ENCODE data around the gene CNPY3.

Gene CNPY3

DNA sequence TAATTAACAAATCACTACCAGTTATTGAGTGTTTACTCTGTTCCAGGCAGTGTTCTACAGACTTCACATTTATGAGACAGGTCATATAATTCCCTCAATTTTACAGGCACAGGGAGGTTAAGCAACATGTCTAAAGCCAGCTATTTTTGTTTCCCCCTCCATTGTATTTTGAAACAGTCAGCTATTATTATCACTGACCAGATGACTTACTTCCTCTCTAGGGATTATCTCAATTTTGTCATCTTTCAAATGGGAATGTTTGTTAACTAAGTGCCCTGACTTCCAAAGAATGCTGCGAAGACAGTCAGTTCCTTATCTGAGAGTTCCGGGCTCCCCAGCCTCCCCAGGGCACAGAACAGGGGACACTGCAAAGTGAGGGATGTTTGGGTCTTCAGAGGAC, 5.6 kb upstream of the CNPY3 start:
- peaks cover 0 to 15% of the 10 kb centered on the region in 2 donors for H3K27me3 ChIP-seq

DNA sequence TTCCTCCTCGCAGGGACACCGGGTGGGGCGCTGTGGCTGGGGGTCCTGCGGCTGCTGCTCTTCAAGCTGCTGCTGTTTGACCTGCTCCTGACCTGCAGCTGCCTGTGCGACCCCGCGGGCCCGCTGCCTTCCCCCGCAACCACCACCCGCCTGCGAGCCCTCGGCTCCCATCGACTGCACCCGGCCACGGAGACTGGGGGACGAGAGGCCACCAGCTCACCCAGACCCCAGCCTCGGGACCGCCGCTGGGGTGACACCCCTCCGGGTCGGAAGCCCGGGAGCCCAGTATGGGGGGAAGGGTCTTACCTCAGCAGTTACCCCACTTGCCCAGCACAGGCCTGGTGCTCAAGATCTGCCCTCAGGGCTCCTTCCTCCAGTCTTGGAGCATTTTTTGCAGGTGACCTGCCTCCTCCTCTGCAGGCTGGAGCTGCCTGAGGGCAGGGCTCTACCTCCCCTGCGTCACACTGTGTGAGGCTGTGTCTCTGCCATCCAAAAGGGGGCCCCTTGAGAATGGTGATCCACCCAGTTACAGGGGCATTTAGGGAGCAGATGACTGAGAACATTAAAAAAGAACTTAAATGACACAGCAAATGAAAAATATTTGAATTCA, 3.9 kb upstream of the CNPY3 start:
- Histone ChIP-seq H3K27ac (no peak overlapping the region), H3K4me1 (peaks cover 0 to 12% (median 3%) of the 10 kb centered on the region in 4 donors), H3K4me3 (no peak overlapping the region), H3K27me3 (peaks cover 0 to 15% of the 10 kb centered on the region in 2 donors), H3K36me3 (no peaks in the 10 kb centered on the region), H3K9me3 (no peaks in the 10 kb centered on the region)
- TF ChIP-seq, protein P1, sequence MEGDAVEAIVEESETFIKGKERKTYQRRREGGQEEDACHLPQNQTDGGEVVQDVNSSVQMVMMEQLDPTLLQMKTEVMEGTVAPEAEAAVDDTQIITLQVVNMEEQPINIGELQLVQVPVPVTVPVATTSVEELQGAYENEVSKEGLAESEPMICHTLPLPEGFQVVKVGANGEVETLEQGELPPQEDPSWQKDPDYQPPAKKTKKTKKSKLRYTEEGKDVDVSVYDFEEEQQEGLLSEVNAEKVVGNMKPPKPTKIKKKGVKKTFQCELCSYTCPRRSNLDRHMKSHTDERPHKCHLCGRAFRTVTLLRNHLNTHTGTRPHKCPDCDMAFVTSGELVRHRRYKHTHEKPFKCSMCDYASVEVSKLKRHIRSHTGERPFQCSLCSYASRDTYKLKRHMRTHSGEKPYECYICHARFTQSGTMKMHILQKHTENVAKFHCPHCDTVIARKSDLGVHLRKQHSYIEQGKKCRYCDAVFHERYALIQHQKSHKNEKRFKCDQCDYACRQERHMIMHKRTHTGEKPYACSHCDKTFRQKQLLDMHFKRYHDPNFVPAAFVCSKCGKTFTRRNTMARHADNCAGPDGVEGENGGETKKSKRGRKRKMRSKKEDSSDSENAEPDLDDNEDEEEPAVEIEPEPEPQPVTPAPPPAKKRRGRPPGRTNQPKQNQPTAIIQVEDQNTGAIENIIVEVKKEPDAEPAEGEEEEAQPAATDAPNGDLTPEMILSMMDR (IDR thresholded peaks at IDR 0.05), result no peak
- no peak for DNase-seq
- intact Hi-C loops (cut with DNase I; ENCODE audit: low total_unique reads), result loop anchor here (5.0 kb wide), 1 partner anchor 87 kb away; the partner anchor contains the start of genes KLHDC3 and MEA1

More for the DNA sequence above, 5.6 kb upstream of the CNPY3 start:
- DNase-seq, result no peak
- H3K4me1 ChIP-seq, result peaks cover 0 to 8% (median 0%) of the 10 kb centered on the region in 4 donors
- no peak overlapping the region for H3K4me3 ChIP-seq
- intact Hi-C loops (cut with DNase I; ENCODE audit: low total_unique reads), result no loop called here
- no peak overlapping the region for H3K27ac ChIP-seq
- no peaks in the 10 kb centered on the region for H3K9me3 ChIP-seq
- TF ChIP-seq, protein P1 (IDR thresholded peaks at IDR 0.05), result no peak
- no peaks in the 10 kb centered on the region for H3K36me3 ChIP-seq

DNA sequence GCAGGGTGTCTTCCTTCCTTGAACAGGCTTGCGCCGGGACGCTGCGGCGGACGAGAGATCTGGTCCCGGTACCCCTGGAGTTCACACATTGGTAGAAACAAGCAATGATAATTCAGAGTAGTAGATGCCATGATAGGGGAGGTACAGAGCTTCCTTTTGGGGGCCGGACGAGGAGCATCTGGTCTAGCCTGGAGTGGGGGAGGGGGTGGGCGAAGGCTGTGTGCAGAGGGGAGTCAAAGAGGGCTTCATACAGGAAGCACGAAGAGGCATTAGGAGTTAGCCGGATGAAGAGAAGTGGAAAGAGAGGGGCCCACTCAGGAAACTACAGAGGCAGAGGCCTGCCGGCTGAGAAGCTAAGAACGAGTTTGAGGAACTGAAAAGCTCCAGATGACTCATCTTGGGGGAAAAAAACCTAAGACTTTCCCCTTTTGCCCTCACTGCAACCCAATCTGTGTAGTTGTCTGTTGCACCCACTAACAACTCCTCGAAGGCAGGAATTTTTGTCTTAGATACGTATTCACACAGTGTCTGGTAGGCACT, 611 bp downstream of the CNPY3 start:
- peak overlapping the region; percentile 81 to 88 for H3K4me3 ChIP-seq
- H3K9me3 ChIP-seq, result no peaks in the 10 kb centered on the region
- peak; percentile 35 to 68 for DNase-seq
- peaks cover 4 to 11% (median 7%) of the 10 kb centered on the region in 3 donors for H3K36me3 ChIP-seq
- H3K4me1 ChIP-seq, result peaks cover 0 to 36% (median 21%) of the 10 kb centered on the region in 4 donors
- TF ChIP-seq, protein P1 (IDR thresholded peaks at IDR 0.05), result no peak
- peak overlapping the region; percentile 80 to 88 for H3K27ac ChIP-seq
- intact Hi-C loops (cut with DNase I; ENCODE audit: low total_unique reads), result loop anchor here (5.0 kb wide), 1 partner anchor 82 kb away; the partner anchor contains the start of genes KLHDC3 and MEA1
- H3K27me3 ChIP-seq, result peaks cover 0 to 6% of the 10 kb centered on the region in 2 donors

DNA sequence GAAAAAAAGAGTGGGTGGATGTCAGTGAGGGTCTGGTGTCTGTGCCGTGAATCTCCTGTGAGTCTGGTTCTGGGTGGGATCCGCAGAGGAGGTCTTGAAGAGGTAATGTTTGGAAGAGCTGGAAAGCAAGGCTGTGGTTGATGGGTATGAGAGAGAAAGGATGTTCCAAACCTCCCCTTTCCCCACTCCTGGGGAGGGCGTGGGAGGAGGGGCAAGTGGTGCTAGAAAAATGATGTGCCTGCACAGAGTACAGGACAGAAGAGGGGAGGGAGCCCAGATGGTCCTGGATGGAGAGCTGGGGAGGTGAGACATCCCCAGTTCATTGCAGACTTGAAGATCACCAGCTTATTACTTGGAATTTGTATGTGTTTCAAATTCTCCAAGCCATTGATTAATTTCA, 3.1 kb downstream of the CNPY3 start:
- no peak for DNase-seq
- no peaks in the 10 kb centered on the region for H3K9me3 ChIP-seq
- H3K4me3 ChIP-seq, result no peak overlapping the region
- H3K27ac ChIP-seq, result no peak overlapping the region
- intact Hi-C loops (cut with DNase I; ENCODE audit: low total_unique reads), result no loop called here
- H3K4me1 ChIP-seq, result peaks cover 0 to 36% (median 21%) of the 10 kb centered on the region in 4 donors
- TF ChIP-seq, protein P1 (IDR thresholded peaks at IDR 0.05), result no peak
- no peaks in the 10 kb centered on the region for H3K27me3 ChIP-seq
- H3K36me3 ChIP-seq, result peaks cover 17 to 35% (median 31%) of the 10 kb centered on the region in 3 donors

DNA sequence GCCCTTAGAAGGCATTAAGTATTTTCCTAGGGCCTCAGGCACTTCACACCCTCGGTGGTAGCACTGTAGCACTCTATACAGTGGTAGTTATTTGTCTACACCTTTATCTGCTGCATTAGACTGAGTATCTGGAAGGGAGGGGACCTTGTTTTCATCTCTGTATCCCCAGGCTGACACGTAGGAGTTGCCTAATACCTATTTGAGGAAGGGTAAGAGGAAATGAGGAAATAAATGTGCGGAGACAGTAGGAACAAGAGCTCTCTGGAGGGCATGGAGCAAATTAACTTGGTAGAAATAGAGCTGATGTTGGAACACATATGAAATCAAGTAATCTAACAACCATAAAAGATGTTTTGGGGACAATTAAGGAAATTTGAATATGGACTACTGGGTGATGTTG, 3.9 kb downstream of the CNPY3 start:
- H3K4me3 ChIP-seq, result no peak overlapping the region

More for the DNA sequence above, 3.9 kb downstream of the CNPY3 start:
- H3K9me3 ChIP-seq, result no peaks in the 10 kb centered on the region
- H3K36me3 ChIP-seq, result peaks cover 24 to 42% (median 39%) of the 10 kb centered on the region in 3 donors
- H3K4me1 ChIP-seq, result peaks cover 0 to 33% (median 21%) of the 10 kb centered on the region in 4 donors
- no peak for DNase-seq
- TF ChIP-seq, protein P1 (IDR thresholded peaks at IDR 0.05), result no peak
- H3K27ac ChIP-seq, result no peak overlapping the region
- intact Hi-C loops (cut with DNase I; ENCODE audit: low total_unique reads), result no loop called here
- no peaks in the 10 kb centered on the region for H3K27me3 ChIP-seq
